Central memory CD8-positive, alpha-beta T cell (primary cell): Measurements from ENCODE around the gene UBAC1.
"Not testable (repeated sequence)": the region's sequence is repeated elsewhere in the genome, so short reads cannot be mapped to it uniquely, and the experiment has no call there.

Experiments
- ATAC-seq: fragments of 150-1000 bp; cut with Tn5 transposase; replicated peaks from 2 replicates; pipeline ENCODE4 v1.10.0; 2022; ENCODE audit warnings: mild to moderate bottlenecking, moderate FRiP score, moderate number of reproducible peaks; ENCODE audit not compliant: poor library complexity, severe bottlenecking; ENCODE audit errors: extremely low read depth
- DNase-seq, 2 donors: peaks; one replicate each; pipeline ENCODE4 v3.0.0; 2021; ENCODE audit warnings: low spot score in 2 of 2
- H3K27ac Mint-ChIP-seq: one replicate; pipeline ENCODE4 v1.8.0; 2022; ENCODE audit warnings: low read depth, mild to moderate bottlenecking, moderate library complexity, mixed read lengths
- H3K27me3 Mint-ChIP-seq: one replicate; pipeline ENCODE4 v1.8.0; 2022; ENCODE audit warnings: mixed read lengths
- H3K36me3 Mint-ChIP-seq: one replicate; pipeline ENCODE4 v1.8.0; 2022; ENCODE audit warnings: mild to moderate bottlenecking, moderate library complexity, mixed read lengths; ENCODE audit not compliant: insufficient read depth
- H3K4me1 Mint-ChIP-seq: one replicate; pipeline ENCODE4 v1.8.0; 2022; ENCODE audit warnings: mixed read lengths
- H3K4me3 Mint-ChIP-seq: one replicate; pipeline ENCODE4 v1.8.0; 2022; ENCODE audit warnings: mild to moderate bottlenecking, moderate library complexity, mixed read lengths
- H3K9me3 Mint-ChIP-seq: one replicate; pipeline ENCODE4 v1.8.0; 2022; ENCODE audit warnings: mixed read lengths

Gene UBAC1

GRCh38 chr9:135920973-135921585 lies 40.1 kb downstream of the UBAC1 start:
- H3K4me3 Mint-ChIP-seq = no peak overlapping the region
- H3K27ac Mint-ChIP-seq = no peak overlapping the region
- no peaks in the 10 kb centered on the region for H3K27me3 Mint-ChIP-seq
- H3K9me3 Mint-ChIP-seq = peaks cover 6% of the 10 kb centered on the region
- DNase-seq = no peak
- H3K36me3 Mint-ChIP-seq = no peaks in the 10 kb centered on the region
- ATAC-seq = no peak
- no peaks in the 10 kb centered on the region for H3K4me1 Mint-ChIP-seq

- DNase-seq (no peak), ATAC-seq (no peak)
- Mint-ChIP-seq H3K36me3 (no peaks in the 10 kb centered on the region), H3K9me3 (peaks cover 6% of the 10 kb centered on the region), H3K4me1 (no peaks in the 10 kb centered on the region), H3K4me3 (no peak overlapping the region), H3K27me3 (no peaks in the 10 kb centered on the region), H3K27ac (no peak overlapping the region)
Observed at GRCh38 chr9:135920256-135920930, 40.8 kb downstream of the UBAC1 start.

- no peak overlapping the region for H3K27ac Mint-ChIP-seq
- H3K4me1 Mint-ChIP-seq = no peaks in the 10 kb centered on the region
- H3K4me3 Mint-ChIP-seq = no peak overlapping the region
- DNase-seq (no peak), ATAC-seq (no peak)
- H3K9me3 Mint-ChIP-seq = peaks cover 6% of the 10 kb centered on the region
- H3K36me3 Mint-ChIP-seq = no peaks in the 10 kb centered on the region
- H3K27me3 Mint-ChIP-seq = no peaks in the 10 kb centered on the region
Observed at GRCh38 chr9:135919318-135919890, 41.8 kb downstream of the UBAC1 start.

- H3K27ac Mint-ChIP-seq = not testable (repeated sequence)
- H3K9me3 Mint-ChIP-seq = peaks cover 12% of the 10 kb centered on the region
Observed at GRCh38 chr9:135916227-135916626, 44.9 kb downstream of the UBAC1 start.

GRCh38 chr9:135914921-135915320 lies 46.3 kb downstream of the UBAC1 start:
- H3K9me3 Mint-ChIP-seq = peaks cover 12% of the 10 kb centered on the region
- peaks cover 14% of the 10 kb centered on the region for H3K36me3 Mint-ChIP-seq
- ATAC-seq (no peak), DNase-seq (no peak)
- no peak overlapping the region for H3K27ac Mint-ChIP-seq
- H3K4me3 Mint-ChIP-seq = no peak overlapping the region
- peaks cover 22% of the 10 kb centered on the region for H3K4me1 Mint-ChIP-seq
- no peaks in the 10 kb centered on the region for H3K27me3 Mint-ChIP-seq

More at GRCh38 chr9:135916227-135916626, 44.9 kb downstream of the UBAC1 start:
- not testable (repeated sequence) for H3K4me3 Mint-ChIP-seq, H3K4me1 Mint-ChIP-seq, DNase-seq, ATAC-seq, H3K36me3 Mint-ChIP-seq, H3K27me3 Mint-ChIP-seq

GRCh38 chr9:135911233-135911632 lies 49.9 kb downstream of the UBAC1 start:
- DNase-seq, H3K9me3 Mint-ChIP-seq, H3K4me3 Mint-ChIP-seq, ATAC-seq, H3K27me3 Mint-ChIP-seq, H3K27ac Mint-ChIP-seq: not testable (repeated sequence)
- Mint-ChIP-seq H3K36me3 (peaks cover 14% of the 10 kb centered on the region), H3K4me1 (peaks cover 35% of the 10 kb centered on the region)

GRCh38 chr9:135910757-135911156 lies 50.4 kb downstream of the UBAC1 start:
- Mint-ChIP-seq H3K27me3 (no peaks in the 10 kb centered on the region), H3K9me3 (peaks cover 5% of the 10 kb centered on the region), H3K27ac (no peak overlapping the region), H3K4me3 (no peak overlapping the region), H3K4me1 (peaks cover 40% of the 10 kb centered on the region), H3K36me3 (peaks cover 18% of the 10 kb centered on the region)
- ATAC-seq (no peak), DNase-seq (no peak)

- H3K27ac Mint-ChIP-seq = no peak overlapping the region
- peaks cover 18% of the 10 kb centered on the region for H3K36me3 Mint-ChIP-seq
- H3K4me3 Mint-ChIP-seq = peak overlapping the region; percentile 25
- no peak for ATAC-seq
- H3K27me3 Mint-ChIP-seq = no peaks in the 10 kb centered on the region
- H3K9me3 Mint-ChIP-seq = peaks cover 5% of the 10 kb centered on the region
- peaks cover 45% of the 10 kb centered on the region for H3K4me1 Mint-ChIP-seq
- DNase-seq = no peak
Observed at GRCh38 chr9:135910216-135910615, 51.0 kb downstream of the UBAC1 start.

GRCh38 chr9:135909371-135909770 lies 51.8 kb downstream of the UBAC1 start:
- ATAC-seq = no peak
- no peaks in the 10 kb centered on the region for H3K27me3 Mint-ChIP-seq
- H3K4me3 Mint-ChIP-seq = peak overlapping the region; percentile 77
- no peak for DNase-seq
- H3K36me3 Mint-ChIP-seq = peaks cover 20% of the 10 kb centered on the region
- peaks cover 5% of the 10 kb centered on the region for H3K9me3 Mint-ChIP-seq
- H3K4me1 Mint-ChIP-seq = peaks cover 53% of the 10 kb centered on the region
- H3K27ac Mint-ChIP-seq = peak overlapping the region; percentile 64

- DNase-seq (no peak), ATAC-seq (no peak)
- Mint-ChIP-seq H3K27ac (peak overlapping the region; percentile 64), H3K9me3 (peaks cover 3% of the 10 kb centered on the region), H3K36me3 (peaks cover 19% of the 10 kb centered on the region), H3K27me3 (no peaks in the 10 kb centered on the region), H3K4me1 (peaks cover 53% of the 10 kb centered on the region), H3K4me3 (peak overlapping the region; percentile 77)
Observed at GRCh38 chr9:135908754-135909204, 52.4 kb downstream of the UBAC1 start.

- Mint-ChIP-seq H3K27ac (peak overlapping the region; percentile 64), H3K27me3 (no peaks in the 10 kb centered on the region), H3K4me3 (peak overlapping the region; percentile 77), H3K9me3 (no peaks in the 10 kb centered on the region), H3K36me3 (peaks cover 17% of the 10 kb centered on the region), H3K4me1 (peaks cover 53% of the 10 kb centered on the region)
- no peak for DNase-seq
- ATAC-seq = no peak
Observed at GRCh38 chr9:135908093-135908753, 53.0 kb downstream of the UBAC1 start.

GRCh38 chr9:135907431-135908092 lies 53.6 kb downstream of the UBAC1 start, which contains the start of gene CAMSAP1:
TSS of gene CAMSAP1 (minus strand) at chr9:135907546. CDS start at chr9:135907159, 387 bp downstream.
- Mint-ChIP-seq H3K27ac (peak within 1 kb of the TSS; percentile 64), H3K4me3 (peak within 1 kb of the TSS; percentile 77), H3K27me3 (no peaks in the 10 kb centered on the region), H3K36me3 (peaks cover 16% of the 10 kb centered on the region), H3K4me1 (peaks cover 53% of the 10 kb centered on the region), H3K9me3 (no peaks in the 10 kb centered on the region)
- DNase-seq (peak; percentile 84 to 89), ATAC-seq (peak; percentile 82)
